Left lung (tissue), 10 donors: ENCODE measurements around the gene MTCH2. TPM values are rescaled to one million over a fixed set of nuclear protein-coding genes. Genes with fewer than 3 reads are reported as not detected.

Experiments
- ATAC-seq: fragments of 200-7000 bp; cut with Tn5 transposase; one replicate; pipeline ENCODE4 v1.9.1; 2020; ENCODE audit warnings: moderate library complexity
- DNase-seq, 4 donors: peaks; one replicate each; pipeline ENCODE4 v3.0.0-alpha.2; 2013 to 2020
- H3K27ac ChIP-seq, 2 donors: fragments of 200-600 bp; sonication (generic) in 1 of 2; one replicate each; pipeline versions ENCODE4 v1.5.0 to v1.8.0; 2020 to 2021
- H3K27me3 ChIP-seq, 2 donors: fragments of 200-600 bp; sonication (generic) in 1 of 2; one replicate each; pipeline versions ENCODE4 v1.5.0 to v1.8.0; 2020 to 2021
- H3K36me3 ChIP-seq, 2 donors: fragments of 200-600 bp; sonication (generic) in 1 of 2; one replicate each; pipeline versions ENCODE4 v1.5.0 to v1.8.0; 2020 to 2021
- H3K4me1 ChIP-seq, 2 donors: fragments of 200-600 bp; one replicate each; pipeline ENCODE4 v1.8.0; 2021
- H3K4me3 ChIP-seq, 2 donors: fragments of 200-600 bp; sonication (generic) in 1 of 2; one replicate each; pipeline versions ENCODE4 v1.5.0 to v1.8.0; 2020 to 2021; ENCODE audit warnings: mild to moderate bottlenecking in 1 of 2
- H3K9me3 ChIP-seq, 2 donors: fragments of 200-600 bp; sonication (generic) in 1 of 2; one replicate each; pipeline versions ENCODE4 v1.5.0 to v1.8.0; 2020 to 2021
- intact Hi-C, 2 donors: fragments of 100-400 bp; cut with DNase I; formaldehyde crosslinking; loops; one replicate each; pipeline versions ENCODE4 v1.11.2 to v1.14.2; 2022
- polyA plus RNA-seq, 6 donors: library from polyadenylated mRNA; unstranded; fragments of 120-200 nt; gene quantifications; one replicate each; pipeline ENCODE4 v1.2.1, GENCODE V29; 2013; ENCODE audit not compliant: insufficient read length in 6 of 6
- total RNA-seq, 2 donors: library from RNA; stranded (reverse); fragmentation: NEBNext Ultra II Directional; extraction: Animal tissue kit (Norgen Biotek cat#: 25700); gene quantifications; one replicate each; pipeline ENCODE4 v1.2.1, GENCODE V29; 2021
- TF ChIP-seq, protein P1 (sequence below), 2 donors: fragments of 200-600 bp; sonication (generic) in 1 of 2; IDR thresholded peaks; one replicate each; pipeline versions ENCODE4 v1.5.0 to v1.8.0; 2021; ENCODE audit warnings: antibody characterized with exemption in 2 of 2
- donor health status: DM: no; HTN: yes; CAD: no.
- donor health status: DM: no; HTN: no; CAD: no.

The MTCH2 gene
- total and polyA plus RNA-seq, 8 donors = 53.7 to 116 (median 65.6) TPM

DNA sequence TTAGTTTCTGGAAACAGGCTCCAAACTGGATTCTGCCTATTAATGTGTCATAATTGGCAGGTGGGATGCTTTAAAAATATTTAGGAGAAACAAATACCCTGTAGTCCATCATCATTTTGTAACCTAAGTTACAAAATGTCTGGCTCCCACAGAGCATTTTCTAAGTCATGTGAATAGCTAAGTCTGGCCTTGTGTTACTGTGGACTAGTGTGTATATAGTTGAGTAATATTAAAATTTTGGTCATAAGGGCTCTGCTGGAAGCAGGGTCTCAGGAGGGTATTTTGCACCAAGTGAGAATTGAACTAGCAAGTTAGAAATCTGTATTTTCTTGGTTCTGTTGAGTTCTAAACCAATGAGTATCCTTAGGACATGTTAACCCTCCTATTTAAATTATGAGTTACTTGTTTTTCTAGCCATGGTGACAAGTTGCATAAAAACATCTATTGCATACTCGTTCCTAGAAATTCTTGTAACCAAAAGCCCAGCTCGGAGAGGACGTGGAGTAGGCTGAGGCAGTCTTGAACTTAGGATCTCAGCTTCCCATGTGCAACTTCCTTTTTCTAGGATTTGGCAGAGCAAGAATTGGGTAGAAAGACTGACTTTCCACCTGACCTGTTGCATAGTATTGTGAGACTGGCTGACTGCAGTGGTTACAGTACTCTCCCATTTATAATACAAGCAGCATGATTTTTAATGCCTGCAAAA lies 71.6 kb downstream of the MTCH2 start:
- DNase-seq (no peak), ATAC-seq (peak; percentile 30)
- Histone ChIP-seq H3K4me3 (no peak overlapping the region), H3K27me3 (no peaks in the 10 kb centered on the region), H3K36me3 (peaks cover 0 to 64% of the 10 kb centered on the region in 2 donors), H3K9me3 (no peaks in the 10 kb centered on the region), H3K4me1 (peaks cover 0 to 25% of the 10 kb centered on the region in 2 donors), H3K27ac (no peak overlapping the region)
- intact Hi-C loops = no loop called here
- TF ChIP-seq, protein P1, sequence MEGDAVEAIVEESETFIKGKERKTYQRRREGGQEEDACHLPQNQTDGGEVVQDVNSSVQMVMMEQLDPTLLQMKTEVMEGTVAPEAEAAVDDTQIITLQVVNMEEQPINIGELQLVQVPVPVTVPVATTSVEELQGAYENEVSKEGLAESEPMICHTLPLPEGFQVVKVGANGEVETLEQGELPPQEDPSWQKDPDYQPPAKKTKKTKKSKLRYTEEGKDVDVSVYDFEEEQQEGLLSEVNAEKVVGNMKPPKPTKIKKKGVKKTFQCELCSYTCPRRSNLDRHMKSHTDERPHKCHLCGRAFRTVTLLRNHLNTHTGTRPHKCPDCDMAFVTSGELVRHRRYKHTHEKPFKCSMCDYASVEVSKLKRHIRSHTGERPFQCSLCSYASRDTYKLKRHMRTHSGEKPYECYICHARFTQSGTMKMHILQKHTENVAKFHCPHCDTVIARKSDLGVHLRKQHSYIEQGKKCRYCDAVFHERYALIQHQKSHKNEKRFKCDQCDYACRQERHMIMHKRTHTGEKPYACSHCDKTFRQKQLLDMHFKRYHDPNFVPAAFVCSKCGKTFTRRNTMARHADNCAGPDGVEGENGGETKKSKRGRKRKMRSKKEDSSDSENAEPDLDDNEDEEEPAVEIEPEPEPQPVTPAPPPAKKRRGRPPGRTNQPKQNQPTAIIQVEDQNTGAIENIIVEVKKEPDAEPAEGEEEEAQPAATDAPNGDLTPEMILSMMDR (IDR thresholded peaks at IDR 0.05) = no peak

DNA sequence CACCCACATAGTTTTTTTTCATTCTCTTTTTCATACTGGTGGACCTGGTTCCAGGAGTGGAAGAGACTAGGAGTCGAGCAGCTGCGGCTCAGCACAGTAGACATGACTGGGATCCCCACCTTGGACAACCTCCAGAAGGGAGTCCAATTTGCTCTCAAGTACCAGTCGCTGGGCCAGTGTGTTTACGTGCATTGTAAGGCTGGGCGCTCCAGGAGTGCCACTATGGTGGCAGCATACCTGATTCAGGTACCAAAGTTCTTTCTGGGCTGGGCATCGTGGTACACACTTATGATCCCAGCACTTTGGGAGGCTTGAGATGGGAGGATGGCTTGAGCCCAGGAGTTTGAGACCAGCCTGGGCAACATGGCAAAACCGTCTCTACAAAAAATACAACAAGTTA lies 72.7 kb downstream of the MTCH2 start:
- no peaks in the 10 kb centered on the region for H3K27me3 ChIP-seq
- peaks cover 0 to 52% of the 10 kb centered on the region in 2 donors for H3K36me3 ChIP-seq
- intact Hi-C loops = loop anchor here in 1 of 2 donors (10.0 kb wide), 1 partner anchor 85 kb away; no protein-coding TSS in a partner anchor
- no peak for ATAC-seq
- H3K4me3 ChIP-seq = no peak overlapping the region
- H3K27ac ChIP-seq = no peak overlapping the region
- no peak for DNase-seq
- TF ChIP-seq, protein P1 (IDR thresholded peaks at IDR 0.05) = no peak
- no peaks in the 10 kb centered on the region for H3K9me3 ChIP-seq
- peaks cover 4 to 31% of the 10 kb centered on the region in 2 donors for H3K4me1 ChIP-seq

Other genes starting within 250 kb of the MTCH2 start
- 10 to 100 TPM; 60.1 to 66.1 TPM for gene SLC39A13, start 234.0 kb downstream of the MTCH2 start, total RNA-seq
- gene SLC39A13, start 234.0 kb downstream of the MTCH2 start, polyA plus RNA-seq = 10 to 100 TPM; 29.6 to 46.4 (median 34.1) TPM
- 100 to 1,000 TPM in 1 of 2 donors, 10 to 100 TPM in 1; 86.7 to 133 TPM for gene PSMC3, start 216.1 kb downstream of the MTCH2 start, total RNA-seq
- 100 to 1,000 TPM; 123 to 163 (median 130) TPM for gene PSMC3, start 216.1 kb downstream of the MTCH2 start, polyA plus RNA-seq
- 1 to 10 TPM in 1 of 2 donors, under 1 TPM in 1; 0.79 to 1.0 TPM for gene RAPSN, start 193.4 kb downstream of the MTCH2 start, total RNA-seq
- gene RAPSN, start 193.4 kb downstream of the MTCH2 start, polyA plus RNA-seq = under 1 TPM; 0.26 to 0.61 (median 0.49) TPM
- gene CELF1, start 89.4 kb downstream of the MTCH2 start, total RNA-seq = 100 to 1,000 TPM in 1 of 2 donors, 10 to 100 TPM in 1; 76.8 to 107 TPM
- gene CELF1, start 89.4 kb downstream of the MTCH2 start, polyA plus RNA-seq = 10 to 100 TPM; 80.2 to 98.9 (median 90.7) TPM
- gene PTPMT1, start 77.0 kb downstream of the MTCH2 start, total RNA-seq = 10 to 100 TPM; 61.4 to 75.2 TPM
- 10 to 100 TPM; 35.0 to 42.9 (median 39.3) TPM for gene PTPMT1, start 77.0 kb downstream of the MTCH2 start, polyA plus RNA-seq
- gene KBTBD4, start 63.6 kb downstream of the MTCH2 start, total RNA-seq = 10 to 100 TPM; 13.3 to 13.9 TPM
- 10 to 100 TPM; 18.0 to 21.5 (median 20.7) TPM for gene KBTBD4, start 63.6 kb downstream of the MTCH2 start, polyA plus RNA-seq
- gene NDUFS3, start 63.5 kb downstream of the MTCH2 start, total RNA-seq = 10 to 100 TPM; 76.2 to 89.0 TPM
- 100 to 1,000 TPM in 5 of 6 donors, 10 to 100 TPM in 1; 99.6 to 105 (median 103) TPM for gene NDUFS3, start 63.5 kb downstream of the MTCH2 start, polyA plus RNA-seq
- not detected for gene FAM180B, start 55.9 kb downstream of the MTCH2 start, total RNA-seq
- under 1 TPM; 0.13 to 0.35 (median 0.25) TPM for gene FAM180B, start 55.9 kb downstream of the MTCH2 start, polyA plus RNA-seq
- 1 to 10 TPM in 1 of 2 donors, under 1 TPM in 1; 0.21 to 1.3 TPM for gene C1QTNF4, start 48.1 kb downstream of the MTCH2 start, total RNA-seq
- gene C1QTNF4, start 48.1 kb downstream of the MTCH2 start, polyA plus RNA-seq = 1 to 10 TPM; 2.1 to 6.9 (median 4.1) TPM
- gene AGBL2, start 72.8 kb upstream of the MTCH2 start, total RNA-seq = 1 to 10 TPM; 2.1 to 2.6 TPM
- 10 to 100 TPM in 4 of 6 donors, 1 to 10 TPM in 2; 6.0 to 14.8 (median 10.6) TPM for gene AGBL2, start 72.8 kb upstream of the MTCH2 start, polyA plus RNA-seq
- gene FNBP4, start 124.8 kb upstream of the MTCH2 start, total RNA-seq = 10 to 100 TPM; 58.4 to 61.3 TPM
- gene FNBP4, start 124.8 kb upstream of the MTCH2 start, polyA plus RNA-seq = 100 to 1,000 TPM; 191 to 255 (median 221) TPM
- gene NUP160, start 205.8 kb upstream of the MTCH2 start, total RNA-seq = 10 to 100 TPM; 31.9 to 41.9 TPM
- 10 to 100 TPM; 74.9 to 84.7 (median 76.4) TPM for gene NUP160, start 205.8 kb upstream of the MTCH2 start, polyA plus RNA-seq